ENCODE measurements around the gene TNNI3K.

The TNNI3K gene

DNA sequence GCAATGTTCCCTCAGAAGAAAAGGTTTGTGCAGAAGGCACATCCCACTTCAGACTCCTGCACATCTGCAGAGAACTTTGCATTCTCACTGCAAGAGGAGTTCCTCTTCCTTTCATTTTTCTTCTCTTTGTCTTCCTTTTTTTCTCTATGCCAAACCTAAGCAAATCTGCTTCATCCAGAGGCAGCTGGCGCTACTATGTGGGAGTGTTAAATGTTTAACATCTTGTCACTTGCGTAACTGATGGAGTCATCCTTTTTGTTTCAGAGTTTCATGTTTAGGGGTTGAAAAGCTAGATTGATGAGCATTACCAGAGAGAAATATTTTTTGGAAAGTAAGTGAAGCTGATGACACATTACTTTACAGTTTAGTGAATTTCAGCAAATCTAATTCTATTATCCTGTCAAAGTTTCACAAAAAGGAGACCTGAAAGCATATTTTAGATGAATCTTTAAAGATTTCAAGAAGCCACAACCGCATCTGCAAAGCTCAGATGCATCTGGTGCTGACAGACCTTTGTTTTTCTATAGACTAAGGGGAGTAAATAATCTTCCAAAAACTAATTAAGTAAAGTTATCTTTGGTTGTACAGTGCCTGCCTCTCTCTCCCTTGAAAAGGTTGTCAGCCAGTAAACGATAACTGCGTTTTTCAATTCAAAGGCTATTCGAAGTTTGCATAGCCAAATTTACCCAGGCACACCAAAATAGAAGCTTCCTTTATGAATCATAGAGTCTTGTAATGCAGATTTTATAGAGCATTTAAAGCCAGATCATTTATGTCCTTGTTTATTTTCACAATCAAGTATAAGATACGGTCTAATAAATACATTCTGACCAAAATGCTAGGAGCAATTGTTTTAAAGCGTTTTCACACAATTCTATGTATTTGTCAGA lies 278.5 kb downstream of the TNNI3K start:
- no peak overlapping the region for H3K4me3 ChIP-seq (ENCODE audit: low read depth, low read length)
- TF ChIP-seq CTCF (IDR thresholded peaks at IDR 0.05; ENCODE audit: low read depth, low read length), result no peak

DNA sequence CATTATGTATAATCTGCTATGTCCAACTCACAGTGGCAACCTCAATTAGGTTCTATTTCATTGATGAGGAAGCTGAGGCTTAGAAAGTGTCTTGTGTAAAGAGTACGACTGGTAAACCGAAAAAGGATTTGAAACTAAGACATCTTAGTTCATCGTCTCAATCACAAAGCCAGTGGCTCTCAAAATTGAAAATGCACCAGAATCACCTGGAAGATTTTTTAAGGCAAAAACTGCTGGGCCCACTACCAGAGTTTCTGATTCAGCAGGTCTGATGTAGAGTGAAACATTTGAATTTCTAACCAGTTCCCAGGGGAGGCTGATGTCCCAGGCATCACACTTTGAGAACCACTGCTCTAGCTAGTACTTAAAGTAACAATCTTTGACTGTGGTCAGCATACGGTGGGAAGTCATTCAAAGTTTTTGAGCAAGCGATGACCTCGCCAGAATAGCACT lies 282.4 kb downstream of the TNNI3K start:
- H3K4me3 ChIP-seq (ENCODE audit: low read depth, low read length), result no peak overlapping the region
- TF ChIP-seq CTCF (IDR thresholded peaks at IDR 0.05; ENCODE audit: low read depth, low read length), result no peak

DNA sequence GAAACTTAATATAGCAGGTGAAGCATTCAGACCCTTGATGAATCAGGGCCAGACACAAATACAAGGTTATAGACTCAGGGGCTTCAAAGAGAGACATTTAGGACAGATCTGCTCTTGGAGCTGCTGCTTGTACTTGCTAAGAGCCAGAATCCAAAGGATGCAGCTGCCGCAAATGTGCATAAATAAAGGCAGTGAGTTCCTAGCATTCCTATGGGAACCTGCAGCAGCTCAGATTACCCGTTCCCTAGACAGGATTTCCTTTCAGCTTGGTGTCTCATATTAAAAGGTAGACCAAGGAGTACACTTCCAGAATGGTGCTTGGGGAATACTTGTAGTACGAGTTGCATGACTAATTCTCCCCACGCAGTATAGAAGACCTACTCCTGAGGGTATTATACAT lies 287.0 kb downstream of the TNNI3K start:
- H3K4me3 ChIP-seq (ENCODE audit: low read depth, low read length), result no peak overlapping the region
- TF ChIP-seq CTCF (IDR thresholded peaks at IDR 0.05; ENCODE audit: low read depth, low read length), result no peak

- H3K4me3 ChIP-seq (ENCODE audit: low read depth, low read length), result no peak overlapping the region
- TF ChIP-seq CTCF (IDR thresholded peaks at IDR 0.05; ENCODE audit: low read depth, low read length), result no peak
Measured at GRCh38 chr1:74523873-74524480, 288.8 kb downstream of the TNNI3K start.

- H3K4me3 ChIP-seq (ENCODE audit: low read depth, low read length), result no peak overlapping the region
- no peak for TF ChIP-seq CTCF (IDR thresholded peaks at IDR 0.05; ENCODE audit: low read depth, low read length)
Measured at GRCh38 chr1:74526708-74527107, 291.5 kb downstream of the TNNI3K start.

DNA sequence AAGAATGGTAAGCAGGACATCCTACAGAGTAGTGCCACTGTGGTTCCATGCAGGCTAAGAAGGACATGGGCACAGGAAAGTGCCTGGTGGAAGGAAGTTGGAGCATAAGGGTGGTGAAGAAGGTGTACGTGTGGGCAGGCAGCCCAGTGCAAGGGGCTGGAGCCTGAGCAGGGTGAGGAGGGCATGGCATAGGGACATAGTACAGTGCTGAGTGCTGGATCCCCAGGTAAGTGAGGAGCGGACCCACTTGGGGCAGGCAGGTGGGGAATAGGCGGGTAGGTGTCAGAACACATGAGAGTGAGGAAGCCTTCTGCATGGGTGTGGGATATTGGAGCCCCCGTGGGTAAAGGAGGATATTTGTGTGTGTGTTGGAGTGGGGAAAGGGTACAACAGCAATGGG lies 292.9 kb downstream of the TNNI3K start:
- TF ChIP-seq CTCF (IDR thresholded peaks at IDR 0.05; ENCODE audit: low read depth, low read length), result no peak
- no peak overlapping the region for H3K4me3 ChIP-seq (ENCODE audit: low read depth, low read length)

GRCh38 chr1:74530892-74531291 lies 295.7 kb downstream of the TNNI3K start:
- no peak for TF ChIP-seq CTCF (IDR thresholded peaks at IDR 0.05; ENCODE audit: low read depth, low read length)
- no peak overlapping the region for H3K4me3 ChIP-seq (ENCODE audit: low read depth, low read length)
